ENCODE data around the gene RALB. TPM values are rescaled to one million over a fixed set of nuclear protein-coding genes. Genes with fewer than 3 reads are reported as not detected.

The RALB gene, protein sequence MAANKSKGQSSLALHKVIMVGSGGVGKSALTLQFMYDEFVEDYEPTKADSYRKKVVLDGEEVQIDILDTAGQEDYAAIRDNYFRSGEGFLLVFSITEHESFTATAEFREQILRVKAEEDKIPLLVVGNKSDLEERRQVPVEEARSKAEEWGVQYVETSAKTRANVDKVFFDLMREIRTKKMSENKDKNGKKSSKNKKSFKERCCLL
- total RNA-seq (ENCODE audit: low replicate concordance), result 57.9 and 75.2 TPM in 2 replicates

DNA sequence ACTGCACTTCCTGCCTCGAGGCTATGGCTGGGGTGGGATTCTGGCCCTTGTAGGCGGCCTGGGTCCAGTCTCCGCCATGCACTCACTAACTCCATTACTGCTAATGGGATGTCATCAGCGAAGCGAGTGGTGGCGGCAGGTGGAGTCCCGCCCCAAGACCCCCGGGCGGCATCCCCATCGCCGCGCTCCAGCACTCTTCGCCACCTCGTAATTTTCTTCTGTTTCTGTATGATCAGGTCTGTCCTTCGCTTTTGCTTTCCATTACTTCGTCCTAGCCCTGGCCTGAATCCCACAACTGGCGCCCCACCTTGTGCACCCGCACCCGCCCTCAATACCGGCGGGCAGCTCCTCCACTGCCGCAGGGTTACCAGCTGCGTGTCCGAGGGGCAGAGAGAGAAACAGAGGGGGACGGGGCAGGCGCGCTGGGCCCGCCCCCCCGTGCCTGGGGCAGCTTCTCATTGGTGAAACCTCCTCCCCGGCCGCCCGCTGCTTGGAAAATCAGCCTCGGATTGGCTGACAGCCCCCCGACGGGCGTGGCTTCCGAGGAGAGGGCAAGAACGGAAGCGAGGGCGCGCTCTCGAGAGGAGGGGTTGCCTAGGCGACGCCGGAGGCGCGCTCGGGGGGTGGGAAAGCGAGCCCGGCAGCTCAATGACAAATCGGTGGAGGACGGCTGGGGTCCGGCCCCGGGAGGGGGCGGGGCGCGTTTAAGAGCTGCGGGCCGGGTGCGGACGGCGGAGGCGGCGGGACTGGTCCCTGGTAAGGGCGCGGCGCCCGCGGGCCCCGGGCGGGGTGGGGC lies at the start of gene RALB:
Gene RALB (plus strand): TSS at position 628 of the 796 bp plus-strand sequence. CDS start 25,813 bp downstream, outside the sequence.

DNA sequence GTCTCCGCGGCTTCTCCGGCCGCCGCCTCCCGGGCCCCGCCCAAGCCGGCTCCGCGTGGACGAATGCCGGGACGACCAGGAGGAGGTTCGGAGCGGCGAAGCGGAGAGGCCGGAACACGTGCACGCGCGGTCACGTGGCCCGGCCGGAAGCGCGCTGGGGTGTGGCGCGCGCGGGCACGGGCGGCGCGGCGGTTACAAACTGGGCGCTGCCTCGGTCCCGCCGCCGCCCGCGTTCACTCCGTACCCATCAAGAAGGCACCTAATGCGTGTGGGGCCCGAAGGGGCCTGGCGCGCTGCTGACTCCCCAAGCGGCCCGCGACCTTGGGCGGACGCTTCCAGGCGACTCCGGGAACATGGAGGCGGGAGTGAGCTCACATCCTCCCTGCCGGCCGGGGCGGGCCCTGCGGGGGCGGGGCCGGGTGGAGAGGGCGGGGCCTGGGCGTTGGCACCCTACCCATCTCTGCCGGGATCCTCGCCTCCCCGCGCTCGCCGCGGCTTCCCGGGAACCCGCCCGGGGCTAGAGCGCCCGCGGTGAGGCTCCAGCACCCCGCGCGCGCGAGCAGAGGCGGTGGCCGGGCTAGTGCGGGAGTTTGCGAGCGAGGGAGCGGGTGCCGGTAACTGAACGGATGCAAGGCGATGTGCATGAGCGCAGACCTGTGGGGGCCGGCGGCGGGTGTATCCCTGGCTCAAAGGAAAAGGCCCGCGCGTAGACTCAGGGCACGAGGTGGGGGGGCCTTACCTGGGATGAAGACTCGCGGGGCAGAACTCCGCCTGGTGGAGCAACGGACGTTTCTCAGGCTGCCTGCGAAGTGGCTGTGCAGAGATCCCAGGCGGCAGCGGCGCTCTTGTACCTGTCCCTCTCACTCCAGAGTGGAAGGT lies 29.4 kb upstream of the RALB start, which contains the start of gene TMEM185B:
Gene TMEM185B (minus strand): TSS at position 367 of the 879 bp plus-strand sequence. CDS start 424 bp downstream, outside the sequence.

Other genes with a start within 250 kb of the RALB start
- gene EPB41L5, start 239.8 kb upstream of the RALB start, total RNA-seq (ENCODE audit: low replicate concordance), result 6.1 and 10.7 TPM in 2 replicates
- gene TMEM185B, start 29.5 kb upstream of the RALB start, total RNA-seq (ENCODE audit: low replicate concordance), result 18.3 and 19.8 TPM in 2 replicates
- gene INHBB, start 93.3 kb downstream of the RALB start, total RNA-seq (ENCODE audit: low replicate concordance), result 0.08 and 0.70 TPM in 2 replicates